Keratinocyte (primary cell): ENCODE measurements around the gene PNPLA7. TPM values are rescaled to one million over a fixed set of nuclear protein-coding genes. Genes with fewer than 3 reads are reported as not detected.
A peak's percentile ranks its signal among the peaks of the same experiment; 100 is the strongest.

Experiments used
- DNase-seq: peaks from one replicate; pipeline ENCODE4 v3.0.0-alpha.2; 2011; ENCODE audit warnings: low read depth, missing footprints, low spot score
- FAIRE-seq: peaks from 2 replicates; lab custom pipeline; 2011; peaks lifted over from hg19 to GRCh38; lab: Jason Lieb, UNC
- H2AFZ ChIP-seq: 2 replicates; pipeline ENCODE4 v1.6.0; 2012; ENCODE audit warnings: low read length, control low read depth, inconsistent platforms; ENCODE audit not compliant: control insufficient read depth
- H3K27ac ChIP-seq: 2 replicates; pipeline ENCODE4 v1.5.1; 2011; ENCODE audit warnings: low read length; ENCODE audit not compliant: control insufficient read depth, insufficient read depth
- H3K27me3 ChIP-seq: 3 replicates; pipeline ENCODE4 v1.6.0; 2011; ENCODE audit warnings: low read length; ENCODE audit not compliant: control insufficient read depth, insufficient read depth; ENCODE audit errors: extremely low read depth
- H3K36me3 ChIP-seq, 2 experiments: 2 replicates in 1 of 2; 3 replicates in 1 of 2; pipeline ENCODE4 v1.5.1; 2011; ENCODE audit warnings: low read length in 2 of 2, mild to moderate bottlenecking in 1 of 2; ENCODE audit not compliant: control insufficient read depth in 2 of 2, insufficient read depth in 2 of 2; ENCODE audit errors: extremely low read depth in 1 of 2
- H3K4me1 ChIP-seq: 3 replicates; pipeline ENCODE4 v1.5.1; 2011; ENCODE audit warnings: low read length; ENCODE audit not compliant: control insufficient read depth, insufficient read depth; ENCODE audit errors: extremely low read depth
- H3K4me2 ChIP-seq: 3 replicates; pipeline ENCODE4 v1.6.0; 2011; ENCODE audit warnings: low read depth, low read length; ENCODE audit not compliant: control insufficient read depth, insufficient read depth; ENCODE audit errors: extremely low read depth
- H3K4me3 ChIP-seq, 3 experiments: fragments of 200-600 bp in 1 of 3; sonication (generic) in 1 of 3; 2 replicates in 2 of 3; 3 replicates in 1 of 3; pipeline ENCODE4 v1.5.1; 2011 to 2016; ENCODE audit warnings: low read length in 3 of 3, mild to moderate bottlenecking in 3 of 3, control low read depth in 2 of 3, inconsistent platforms in 1 of 3, low read depth in 1 of 3, mixed read lengths in 1 of 3, mixed run types in 1 of 3, moderate library complexity in 1 of 3; ENCODE audit not compliant: control insufficient read depth in 2 of 3, insufficient read depth in 2 of 3; ENCODE audit errors: extremely low read depth in 1 of 3
- H3K79me2 ChIP-seq: 2 replicates; pipeline ENCODE4 v1.6.0; 2012; ENCODE audit warnings: low read length; ENCODE audit not compliant: control insufficient read depth, insufficient read depth
- H3K9ac ChIP-seq: 3 replicates; pipeline ENCODE4 v1.6.0; 2011; ENCODE audit warnings: low read length; ENCODE audit not compliant: control insufficient read depth, insufficient read depth; ENCODE audit errors: extremely low read depth
- H3K9me1 ChIP-seq: 3 replicates; pipeline ENCODE4 v1.6.0; 2011; ENCODE audit warnings: low read length; ENCODE audit not compliant: control insufficient read depth, insufficient read depth; ENCODE audit errors: extremely low read depth
- H3K9me3 ChIP-seq: 2 replicates; pipeline ENCODE4 v1.5.1; 2012; ENCODE audit warnings: low read depth, low read length; ENCODE audit not compliant: control insufficient read depth
- H4K20me1 ChIP-seq: 3 replicates; pipeline ENCODE4 v1.6.0; 2011; ENCODE audit warnings: low read length; ENCODE audit not compliant: control insufficient read depth, insufficient read depth; ENCODE audit errors: extremely low read depth
- CTCF ChIP-seq, 3 experiments: IDR thresholded peaks in 1 of 3; conservative IDR thresholded peaks in 1 of 3; optimal IDR thresholded peaks in 1 of 3; 2 replicates in 2 of 3; 3 replicates in 1 of 3; pipeline versions ENCODE3 to v1.5.1; 2011; ENCODE audit warnings: low read length in 3 of 3, mild to moderate bottlenecking in 3 of 3, moderate library complexity in 2 of 3, control low read depth in 1 of 3, inconsistent platforms in 1 of 3; ENCODE audit not compliant: insufficient read depth in 2 of 3; ENCODE audit errors: extremely low read depth in 1 of 3
- EZH2 ChIP-seq: IDR thresholded peaks from one replicate; pipeline ENCODE4 v1.6.1; 2012; ENCODE audit warnings: inconsistent platforms, mild to moderate bottlenecking, low read length, moderate library complexity
- dilution Hi-C: fragments of 300-500 bp; cut with MboI; formaldehyde crosslinking; loops from one replicate; pipeline ENCODE4 v1.7.0; 2020; ENCODE audit warnings: low sequenced_read_pairs; ENCODE audit not compliant: extremely low pct_ligation_motif_present
- polyA plus RNA-seq, 5 experiments: library from polyadenylated mRNA; depleted of rRNA in 3 of 5; stranded (reverse) in 3 of 5; stranded (forward) in 1 of 5; unstranded in 1 of 5; fragments of >200 nt; gene quantifications; 1 replicate in 1 of 5; 2 replicates in 3 of 5; 3 replicates in 1 of 5; pipeline versions ENCODE4 v1.2.1 to v1.2.3, GENCODE V29; 2011 to 2012; ENCODE audit warnings: missing spikeins in 2 of 5, low read depth in 1 of 5, low replicate concordance in 1 of 5

The PNPLA7 gene
- polyA plus RNA-seq, 1 donor (not counting 4 experiments of a cell fraction or from before 2014, with no cell fraction given): 0.34 TPM

- FAIRE-seq (no peak), DNase-seq (no peak)
- H3K9ac ChIP-seq: no peak overlapping the region
- TF ChIP-seq CTCF (optimal IDR thresholded peaks at IDR 0.05 in 1 of 3, IDR thresholded peaks at IDR 0.05 in 1 of 3, conservative IDR thresholded peaks at IDR 0.05 in 1 of 3; ENCODE audit: extremely low read depth in 1 of 3, insufficient read depth in 2 of 3, low read length in 3 of 3): no peak
- no peak for TF ChIP-seq EZH2
- no peaks in the 10 kb centered on the region for H3K79me2 ChIP-seq
- peak overlapping the region; percentile 16 for H3K4me2 ChIP-seq
- H3K4me1 ChIP-seq: peaks cover 6% of the 10 kb centered on the region
- H3K36me3 ChIP-seq: no peaks in the 10 kb centered on the region
- peaks cover 3% of the 10 kb centered on the region for H3K9me3 ChIP-seq
- no peaks in the 10 kb centered on the region for H4K20me1 ChIP-seq
- H3K9me1 ChIP-seq: no peaks in the 10 kb centered on the region
- dilution Hi-C loops: no loop called here
- H3K27ac ChIP-seq: no peak overlapping the region
- H3K4me3 ChIP-seq: no peak overlapping the region
- peaks cover 11% of the 10 kb centered on the region for H3K27me3 ChIP-seq
- H2AFZ ChIP-seq: no peak overlapping the region
These were observed 71.0 kb downstream of the PNPLA7 start for GRCh38 chr9:137478962-137479861.

- Histone ChIP-seq H4K20me1 (no peaks in the 10 kb centered on the region), H3K27me3 (peaks cover 11% of the 10 kb centered on the region), H3K79me2 (no peaks in the 10 kb centered on the region), H3K36me3 (no peaks in the 10 kb centered on the region), H3K4me2 (no peak overlapping the region), H3K4me1 (peaks cover 6% of the 10 kb centered on the region), H3K9me1 (no peaks in the 10 kb centered on the region), H2AFZ (no peak overlapping the region), H3K9ac (no peak overlapping the region), H3K27ac (no peak overlapping the region), H3K4me3 (no peak overlapping the region), H3K9me3 (peaks cover 4% of the 10 kb centered on the region)
- no peak for FAIRE-seq
- no peak for DNase-seq
- no peak for TF ChIP-seq CTCF (optimal IDR thresholded peaks at IDR 0.05 in 1 of 3, IDR thresholded peaks at IDR 0.05 in 1 of 3, conservative IDR thresholded peaks at IDR 0.05 in 1 of 3; ENCODE audit: extremely low read depth in 1 of 3, insufficient read depth in 2 of 3, low read length in 3 of 3)
- TF ChIP-seq EZH2: no peak
- dilution Hi-C loops: no loop called here
These were observed 71.6 kb downstream of the PNPLA7 start for GRCh38 chr9:137478613-137478961.
